PFSK-1 (cell line): Measurements from ENCODE around the gene ABTB1. TPM values are rescaled to one million over a fixed set of nuclear protein-coding genes. Genes with fewer than 3 reads are reported as not detected.
A peak's percentile ranks its signal among the peaks of the same experiment; 100 is the strongest.

Source experiments
- FOXP2 ChIP-seq: optimal IDR thresholded peaks from 2 replicates; pipeline ENCODE3; 2011; ENCODE audit warnings: borderline replicate concordance, control low read depth, inconsistent platforms; ENCODE audit not compliant: insufficient read depth; ENCODE audit errors: extremely low read length, extremely low read depth
- POLR2AphosphoS5 ChIP-seq: IDR thresholded peaks from 2 replicates; pipeline ENCODE4 v1.6.1; 2012; ENCODE audit warnings: low read depth, mild to moderate bottlenecking, control low read depth, low read length, moderate library complexity
- REST ChIP-seq, 2 experiments: IDR thresholded peaks; 2 replicates each; pipeline versions ENCODE4 v1.6.1 to v1.8.0; 2011 to 2012; ENCODE audit warnings: low read depth in 2 of 2, low read length in 2 of 2, control low read depth in 1 of 2, inconsistent platforms in 1 of 2, mild to moderate bottlenecking in 1 of 2, moderate library complexity in 1 of 2; ENCODE audit not compliant: insufficient read depth in 1 of 2
- SIN3A ChIP-seq: IDR thresholded peaks from 2 replicates; pipeline ENCODE4 v1.6.1; 2012; ENCODE audit warnings: mild to moderate bottlenecking, low read length, moderate library complexity, borderline replicate concordance; ENCODE audit not compliant: insufficient read depth
- TAF1 ChIP-seq: IDR thresholded peaks from 2 replicates; pipeline ENCODE4 v1.6.1; 2012; ENCODE audit warnings: low read length, control low read depth, borderline replicate concordance; ENCODE audit not compliant: insufficient read depth
- polyA plus RNA-seq: library from polyadenylated mRNA; unstranded; fragments of >200 nt; gene quantifications from one replicate; pipeline ENCODE4 v1.2.1, GENCODE V29; 2012; ENCODE audit warnings: low read depth, missing spikeins; ENCODE audit not compliant: insufficient read length

Gene ABTB1
- polyA plus RNA-seq = 38.9 TPM

DNA sequence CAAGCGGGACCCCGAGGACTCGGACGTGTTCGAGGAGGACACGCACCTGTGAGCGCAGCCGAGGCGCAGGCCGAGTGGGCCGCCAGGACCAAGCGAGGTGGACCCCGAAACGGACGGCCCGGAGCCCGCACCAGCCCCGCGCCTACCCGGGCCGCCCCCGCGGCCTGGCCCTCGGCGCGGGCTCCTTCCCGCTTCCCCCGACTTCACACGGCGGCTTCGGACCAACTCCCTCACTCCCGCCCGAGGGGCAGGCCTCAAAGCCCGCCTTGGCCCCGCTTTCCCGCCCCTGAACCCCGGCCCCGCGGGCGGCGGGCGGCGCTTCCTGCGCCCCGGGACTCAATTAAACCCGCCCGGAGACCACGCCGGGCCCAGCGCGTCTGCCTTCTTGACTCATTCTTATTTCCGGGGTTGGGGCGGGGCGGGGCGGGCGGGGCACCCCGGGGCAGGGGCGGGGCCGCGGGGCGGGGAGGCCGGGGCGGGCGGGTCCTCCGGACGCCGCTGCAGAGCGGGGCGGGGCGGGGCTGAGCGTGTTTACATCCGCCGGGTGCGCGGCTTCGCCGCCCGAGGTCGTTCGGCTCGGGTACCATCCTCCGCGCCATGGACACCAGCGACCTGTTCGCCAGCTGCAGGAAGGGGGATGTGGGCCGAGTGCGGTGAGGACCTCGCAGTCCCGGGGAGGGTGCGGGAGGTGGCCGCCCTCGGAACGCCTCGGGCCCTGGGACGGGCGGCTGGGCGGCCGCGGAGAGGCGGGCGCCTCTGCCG is at the start of gene ABTB1:
Gene ABTB1 (plus strand): TSS at position 524 of the 762 bp plus-strand sequence. CDS start 74 bp downstream, at position 598.
- TF ChIP-seq POLR2AphosphoS5 (peak; percentile 61; the same call in 1 of the 2 replicates), FOXP2 (peak; percentile 93), SIN3A (no peak)

DNA sequence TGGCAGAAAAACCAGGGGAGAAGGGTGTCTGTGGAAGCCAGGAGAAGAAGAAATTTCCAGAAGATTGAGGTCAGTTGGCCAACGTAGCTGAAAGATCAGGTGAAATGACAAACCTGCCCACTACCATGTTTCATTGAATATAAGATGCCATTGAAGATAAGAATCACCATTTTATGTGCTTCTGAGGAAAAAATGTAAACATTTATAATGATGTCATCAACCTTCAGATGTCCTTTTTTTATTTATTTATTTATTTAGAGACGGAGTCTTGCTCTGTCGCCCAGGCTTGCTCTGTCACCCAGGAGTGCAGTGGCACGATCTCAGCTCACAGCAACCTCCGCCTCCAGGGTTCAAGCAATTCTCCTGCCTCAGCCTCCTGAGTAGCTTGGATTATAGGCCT is 48.7 kb upstream of the ABTB1 start:
- TF ChIP-seq REST (IDR thresholded peaks at IDR 0.05; ENCODE audit: insufficient read depth in 1 of 2, low read depth in 2 of 2, low read length in 2 of 2) (no peak), POLR2AphosphoS5 (no peak), TAF1 (no peak), FOXP2 (no peak), SIN3A (no peak)

- TF ChIP-seq SIN3A (no peak), REST (IDR thresholded peaks at IDR 0.05; ENCODE audit: insufficient read depth in 1 of 2, low read depth in 2 of 2, low read length in 2 of 2) (no peak), FOXP2 (no peak), TAF1 (no peak)
These were observed 46.9 kb upstream of the ABTB1 start for GRCh38 chr3:127625821-127626220.

DNA sequence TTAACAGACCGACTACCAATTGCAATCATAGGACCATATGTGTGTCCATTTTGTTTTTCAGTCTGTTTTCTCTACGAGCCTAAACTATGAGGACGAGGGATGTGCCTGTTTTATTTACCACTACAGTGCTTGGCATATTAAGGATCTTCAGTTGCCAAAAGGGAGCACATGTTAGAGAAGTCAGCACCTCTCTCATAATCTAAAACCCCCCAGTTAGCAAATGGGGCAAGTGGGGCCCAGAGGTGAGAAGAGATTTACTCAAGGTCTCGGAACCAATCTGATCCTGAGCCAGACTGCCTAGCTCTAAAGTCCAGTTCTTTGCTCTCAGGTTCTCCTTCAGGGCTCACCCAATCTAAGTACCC is 44.3 kb upstream of the ABTB1 start:
- TF ChIP-seq REST (IDR thresholded peaks at IDR 0.05; ENCODE audit: insufficient read depth in 1 of 2, low read depth in 2 of 2, low read length in 2 of 2) = no peak
- no peak for TF ChIP-seq FOXP2
- TF ChIP-seq TAF1 = no peak
- no peak for TF ChIP-seq POLR2AphosphoS5
- no peak for TF ChIP-seq SIN3A

- TF ChIP-seq POLR2AphosphoS5 (no peak), SIN3A (no peak), FOXP2 (no peak), REST (IDR thresholded peaks at IDR 0.05; ENCODE audit: insufficient read depth in 1 of 2, low read depth in 2 of 2, low read length in 2 of 2) (peak; percentile 84 to 92)
These were observed 43.8 kb upstream of the ABTB1 start, which contains the start of gene PODXL2 for GRCh38 chr3:127628788-127629466. TSS of gene PODXL2 (plus strand) at chr3:127629185. CDS start at chr3:127629220, 35 bp downstream.
